ENCODE data around the gene MOB3A. TPM values are rescaled to one million over a fixed set of nuclear protein-coding genes. Genes with fewer than 3 reads are reported as not detected.
"Not testable (repeated sequence)": the region's sequence is repeated elsewhere in the genome, so short reads cannot be mapped to it uniquely, and the experiment has no call there.

The MOB3A gene
- total RNA-seq, 6 donors from 2014 or later: 35.4 to 107 (median 60.7) TPM

- ATAC-seq (ENCODE audit: low FRiP score in 2 of 2) (no peak), DNase-seq (no peak)
- peaks cover 23 to 48% (median 37%) of the 10 kb centered on the region in 4 donors for H3K4me1 ChIP-seq
- H3K27ac ChIP-seq: peak overlapping the region; percentile 48 to 85 (median 72)
- H3K36me3 ChIP-seq: peaks cover 12 to 44% (median 31%) of the 10 kb centered on the region in 4 donors
- no peak for TF ChIP-seq POLR2AphosphoS5 (IDR thresholded peaks at IDR 0.05)
- no peaks in the 10 kb centered on the region for H3K27me3 ChIP-seq
- H3K4me3 ChIP-seq: peak overlapping the region; percentile 4 to 73 (median 58)
- 27 to 35% methylated on average over 21 to 22 of the region's 30 CpGs for WGBS, 2 donors
- H3K9me3 ChIP-seq: no peaks in the 10 kb centered on the region
Measured at GRCh38 chr19:2097203-2097885, 1.2 kb upstream of the MOB3A start.

GRCh38 chr19:2096480-2097202, 515 bp upstream of the MOB3A start, which contains the start of gene IZUMO4:
Gene IZUMO4, plus strand, starts transcription at chr19:2096915. Its CDS starts 31 bp downstream, at chr19:2096946.
- Histone ChIP-seq H3K36me3 (peaks cover 12 to 37% (median 25%) of the 10 kb centered on the region in 4 donors), H3K4me3 (peak within 1 kb of the TSS; percentile 64 to 82 (median 70)), H3K27me3 (no peaks in the 10 kb centered on the region), H3K4me1 (peaks cover 25 to 55% (median 41%) of the 10 kb centered on the region in 4 donors), H3K27ac (peak within 1 kb of the TSS; percentile 90 to 96 (median 94)), H3K9me3 (no peaks in the 10 kb centered on the region)
- TF ChIP-seq EP300 (IDR thresholded peaks at IDR 0.05): no peak
- TF ChIP-seq CTCF (IDR thresholded peaks at IDR 0.05): peak; percentile 28 to 67 (median 50)
- TF ChIP-seq POLR2AphosphoS5 (IDR thresholded peaks at IDR 0.05): peak in 1 of 2 donors; percentile 12
- no peak for TF ChIP-seq POLR2A (IDR thresholded peaks at IDR 0.05)
- WGBS, 2 donors: 0% methylated on average over 20 to 30 of the region's 70 CpGs
- DNase-seq: peak; percentile 99 to 100
- ATAC-seq (ENCODE audit: low FRiP score in 2 of 2): peak; percentile 94 to 95

GRCh38 chr19:2091926-2092525, 4.1 kb downstream of the MOB3A start:
- not testable (repeated sequence) for H3K9me3 ChIP-seq; ATAC-seq (ENCODE audit: low FRiP score in 2 of 2); H3K27me3 ChIP-seq; DNase-seq; H3K4me3 ChIP-seq; H3K36me3 ChIP-seq
- 78 to 88% methylated on average over 13 of the region's 13 CpGs for WGBS, 2 donors
- peak overlapping the region; percentile 89 to 96 (median 92) for H3K27ac ChIP-seq
- peaks cover 63 to 88% (median 74%) of the 10 kb centered on the region in 4 donors for H3K4me1 ChIP-seq

- Histone ChIP-seq H3K4me3 (peak overlapping the region in 1 of 4 donors; percentile 19), H3K36me3 (peaks cover 0 to 11% (median 0%) of the 10 kb centered on the region in 4 donors), H3K27ac (peak overlapping the region; percentile 89 to 96 (median 92)), H3K9me3 (no peaks in the 10 kb centered on the region), H3K4me1 (peaks cover 71 to 96% (median 85%) of the 10 kb centered on the region in 4 donors), H3K27me3 (no peaks in the 10 kb centered on the region)
- DNase-seq (no peak), ATAC-seq (ENCODE audit: low FRiP score in 2 of 2) (no peak)
- 53% methylated on average over 2 of the region's 2 CpGs; no CpG with 5 or more reads in 1 of the 2 donors for WGBS, 2 donors
- TF ChIP-seq CTCF (IDR thresholded peaks at IDR 0.05) (no peak), POLR2AphosphoS5 (IDR thresholded peaks at IDR 0.05) (no peak), POLR2A (IDR thresholded peaks at IDR 0.05) (no peak), EP300 (IDR thresholded peaks at IDR 0.05) (no peak)
Measured at GRCh38 chr19:2089727-2090053, 6.4 kb downstream of the MOB3A start.

GRCh38 chr19:2089001-2089711, 7.0 kb downstream of the MOB3A start:
- peak overlapping the region; percentile 89 to 96 (median 92) for H3K27ac ChIP-seq

More at GRCh38 chr19:2089001-2089711, 7.0 kb downstream of the MOB3A start:
- no peak for ATAC-seq (ENCODE audit: low FRiP score in 2 of 2)
- no peak for DNase-seq
- peaks cover 74 to 96% (median 82%) of the 10 kb centered on the region in 4 donors for H3K4me1 ChIP-seq
- 60 to 63% methylated on average over 5 to 15 of the region's 16 CpGs for WGBS, 2 donors
- H3K9me3 ChIP-seq: no peaks in the 10 kb centered on the region
- peaks cover 0 to 16% (median 0%) of the 10 kb centered on the region in 4 donors for H3K36me3 ChIP-seq
- no peaks in the 10 kb centered on the region for H3K27me3 ChIP-seq
- H3K4me3 ChIP-seq: no peak overlapping the region
- TF ChIP-seq POLR2AphosphoS5 (IDR thresholded peaks at IDR 0.05): peak in 1 of 2 donors; percentile 14
- TF ChIP-seq EP300 (IDR thresholded peaks at IDR 0.05): no peak

Measured in upper lobe of left lung (tissue), 6 donors.